Measurements from ENCODE around the gene PTPRD. TPM values are rescaled to one million over a fixed set of nuclear protein-coding genes. Genes with fewer than 3 reads are reported as not detected.

Gene PTPRD
- total RNA-seq, 1 experiment from 2014 or later: 0.02 TPM

- H3K27ac ChIP-seq (ENCODE audit: low read depth, low read length): no peak overlapping the region
- no TSS peak for BruUV-seq (replicated peaks)
- no peak overlapping the region for H3K9ac ChIP-seq (ENCODE audit: low read length)
- ATAC-seq (no peak), DNase-seq (ENCODE audit: low read depth, low spot score) (no peak)
- no peak overlapping the region for H2AFZ ChIP-seq (ENCODE audit: low read depth, low read length, poor library complexity, severe bottlenecking)
- ChIA-PET RAD21 (ENCODE audit: low non-redundant PET in 1 of 2, low total read pairs in 2 of 2, uncharacterized antibody in 2 of 2, unreplicated experiment in 2 of 2) (no interaction called here), POLR2A (no interaction called here), CTCF (no interaction called here)
- H3K27me3 ChIP-seq (ENCODE audit: insufficient read depth, low read length): no peaks in the 10 kb centered on the region
- no peak overlapping the region for H3K4me3 ChIP-seq (replicated peaks in 1 of 2; ENCODE audit: low read depth in 1 of 2, low read length in 2 of 2)
- no peaks in the 10 kb centered on the region for H3K79me2 ChIP-seq (ENCODE audit: insufficient read depth, low read length)
- H3K9me3 ChIP-seq (ENCODE audit: control insufficient read depth in 1 of 2, insufficient read depth in 1 of 2, low read depth in 1 of 2, low read length in 2 of 2): peaks cover 3 to 43% of the 10 kb centered on the region in 2 experiments; a peak in 2 of 4 replicates
- no peak overlapping the region for H3K4me2 ChIP-seq (ENCODE audit: low read length)
- no peaks in the 10 kb centered on the region for H3K36me3 ChIP-seq (ENCODE audit: control insufficient read depth in 1 of 2, insufficient read depth in 2 of 2, low read length in 2 of 2)
- H4K20me1 ChIP-seq (ENCODE audit: insufficient read depth): no peaks in the 10 kb centered on the region
- TF ChIP-seq RAD21 (IDR thresholded peaks at IDR 0.05; ENCODE audit: low read depth): no peak
- no peak for TF ChIP-seq ZBTB33 (IDR thresholded peaks at IDR 0.05; ENCODE audit: extremely low read depth, insufficient replicate concordance, low read length)
- no peak for TF ChIP-seq CBX3 (IDR thresholded peaks at IDR 0.05; ENCODE audit: low read depth)
- no peak for TF ChIP-seq JUND (IDR thresholded peaks at IDR 0.05)
- no peak for TF ChIP-seq YY1 (IDR thresholded peaks at IDR 0.05; ENCODE audit: extremely low read depth, insufficient replicate concordance, low read depth, low read length)
- no peak for TF ChIP-seq FOSL1 (IDR thresholded peaks at IDR 0.05; ENCODE audit: low read depth)
- TF ChIP-seq SP1 (IDR thresholded peaks at IDR 0.05; ENCODE audit: low read depth): no peak
- no peak for TF ChIP-seq POLR2A (IDR thresholded peaks at IDR 0.05; ENCODE audit: borderline replicate concordance, extremely low read depth, insufficient read depth, insufficient read length)
- TF ChIP-seq CTCF (IDR thresholded peaks at IDR 0.05 in 2 of 3, conservative IDR thresholded peaks at IDR 0.05 in 1 of 3; ENCODE audit: borderline replicate concordance in 1 of 3, insufficient read depth in 1 of 3, low read depth in 2 of 3, low read length in 2 of 3): no peak
- no peak for TF ChIP-seq SRF (IDR thresholded peaks at IDR 0.05; ENCODE audit: low read depth)
- no peak for TF ChIP-seq EZH2phosphoT487 (IDR thresholded peaks at IDR 0.05; ENCODE audit: borderline replicate concordance)
- TF ChIP-seq ZNF274 (IDR thresholded peaks at IDR 0.05; ENCODE audit: low read depth, low read length): no peak
- TF ChIP-seq SIN3A (IDR thresholded peaks at IDR 0.05; ENCODE audit: low read depth): no peak
- TF ChIP-seq ZFX (IDR thresholded peaks at IDR 0.05): no peak
- H3K4me1 ChIP-seq (ENCODE audit: control insufficient read depth in 1 of 2, insufficient read depth in 2 of 2, low read length in 2 of 2): no peaks in the 10 kb centered on the region
- intact Hi-C loops (cut with micrococcal nuclease): no loop called here
- H3K9me2 ChIP-seq (ENCODE audit: insufficient read depth): no peaks in the 10 kb centered on the region
Observed at GRCh38 chr9:8779478-8779877, 1833.3 kb downstream of the PTPRD start.
